Embryonic facial prominence (tissue), 1 donor: ENCODE measurements around the gene OXLD1.

Experiments used
- DNase-seq: peaks from one replicate; pipeline ENCODE4 v3.0.0-alpha.2; 2016; ENCODE audit errors: extremely low spot score

Gene OXLD1

GRCh38 chr17:81666342-81667191 is at the start of gene OXLD1, which contains the start of gene CCDC137:
OXLD1 (minus strand) TSS chr17:81666605; CDS start chr17:81666577, 28 bp downstream.
CCDC137 (plus strand) TSS chr17:81666737; CDS start chr17:81666767, 30 bp downstream.
- DNase-seq = peak; percentile 90

- no peak for DNase-seq
Measured at GRCh38 chr17:81715107-81715871, 48.9 kb upstream of the OXLD1 start.

- no peak for DNase-seq
Measured at GRCh38 chr17:81714412-81715106, 48.2 kb upstream of the OXLD1 start.

- no peak for DNase-seq
Measured at GRCh38 chr17:81713556-81714411, 47.4 kb upstream of the OXLD1 start.

GRCh38 chr17:81713004-81713555 is 46.7 kb upstream of the OXLD1 start:
- DNase-seq = no peak

GRCh38 chr17:81712468-81713003 is 46.1 kb upstream of the OXLD1 start:
- no peak for DNase-seq

GRCh38 chr17:81711814-81712467 is 45.5 kb upstream of the OXLD1 start, which contains the start of gene SLC25A10:
SLC25A10 (plus strand) TSS chr17:81712284; CDS start chr17:81712427, 143 bp downstream.
- no peak for DNase-seq

- DNase-seq = no peak
Measured at GRCh38 chr17:81710514-81711308, 44.3 kb upstream of the OXLD1 start.

- no peak for DNase-seq
Measured at GRCh38 chr17:81708739-81709185, 42.4 kb upstream of the OXLD1 start.

- no peak for DNase-seq
Measured at GRCh38 chr17:81707725-81708646, 41.6 kb upstream of the OXLD1 start.

GRCh38 chr17:81706757-81707624 is 40.6 kb upstream of the OXLD1 start:
- DNase-seq = no peak

- no peak for DNase-seq
Measured at GRCh38 chr17:81706232-81706611, 39.8 kb upstream of the OXLD1 start.

- no peak for DNase-seq
Measured at GRCh38 chr17:81705518-81706231, 39.3 kb upstream of the OXLD1 start.

GRCh38 chr17:81703747-81704654 is 37.6 kb upstream of the OXLD1 start:
- no peak for DNase-seq
